Measurements from ENCODE around the gene PCYT1B. TPM values are rescaled to one million over a fixed set of nuclear protein-coding genes. Genes with fewer than 3 reads are reported as not detected.
A peak's percentile ranks its signal among the peaks of the same experiment; 100 is the strongest.
"Not testable (repeated sequence)": the region's sequence is repeated elsewhere in the genome, so short reads cannot be mapped to it uniquely, and the experiment has no call there.

PCYT1B gene
- total and polyA plus RNA-seq, 5 donors, result 2.3 to 11.1 (median 6.3) TPM

DNA sequence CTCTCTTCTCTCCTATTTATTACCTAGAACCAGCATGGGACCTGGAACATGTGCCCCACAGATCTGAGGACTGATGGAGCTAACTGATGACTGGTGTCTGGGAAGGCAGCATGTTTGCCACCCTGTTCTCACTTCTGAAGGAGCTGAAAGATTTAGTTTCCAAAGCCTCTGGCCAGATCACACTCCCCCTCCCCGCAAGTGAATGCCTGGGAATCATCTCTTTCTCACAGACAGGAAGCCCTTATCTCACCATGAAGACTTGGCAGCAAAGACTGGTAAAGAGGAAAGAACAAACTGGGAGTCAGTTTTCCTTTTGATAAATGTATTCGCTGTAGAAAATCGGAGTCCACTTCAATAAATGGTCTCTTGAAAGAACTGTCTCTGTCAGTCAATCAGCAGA lies 21.0 kb upstream of the PCYT1B start:
- ATAC-seq, result peak; percentile 76
- H3K4me3 ChIP-seq (ENCODE audit: low read length), result no peak overlapping the region
- H3K9me3 ChIP-seq (ENCODE audit: control insufficient read depth, low read length), result no peaks in the 10 kb centered on the region
- peaks cover 2% of the 10 kb centered on the region for H3K4me1 ChIP-seq (ENCODE audit: control insufficient read depth, insufficient read depth, low read length)
- peak overlapping the region; percentile 58 for H3K27ac ChIP-seq (ENCODE audit: low read length)
- WGBS, result 5% methylated on average over 3 of the region's 3 CpGs
- DNase-seq, result no peak
- intact Hi-C loops (cut with DNase I), result no loop called here
- no peaks in the 10 kb centered on the region for H3K27me3 ChIP-seq (ENCODE audit: control insufficient read depth, insufficient read depth)

DNA sequence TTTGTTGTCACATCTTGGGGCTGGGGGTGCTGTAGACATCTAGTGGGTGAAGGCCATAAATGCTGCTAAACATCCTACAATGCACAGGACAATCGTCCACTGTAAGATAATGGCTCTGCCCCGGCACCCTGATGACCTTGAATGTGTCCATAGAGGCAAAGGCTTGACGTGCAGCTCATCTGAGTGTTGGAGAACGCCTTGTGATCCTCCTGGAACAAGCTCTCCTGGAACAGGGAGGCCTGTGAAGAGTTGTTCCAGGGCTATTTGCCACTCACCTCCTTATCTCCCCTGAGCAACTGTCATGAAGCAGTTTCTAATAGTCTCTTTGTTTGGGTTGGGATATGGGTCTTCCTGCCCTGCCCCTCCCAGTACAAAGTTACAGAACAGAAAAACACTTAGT lies 15.2 kb upstream of the PCYT1B start:
- intact Hi-C loops (cut with DNase I), result no loop called here
- peak; percentile 91 to 93 for ATAC-seq
- 46% methylated on average over 4 of the region's 4 CpGs for WGBS
- Histone ChIP-seq H3K4me3 (ENCODE audit: low read length) (no peak overlapping the region), H3K27me3 (ENCODE audit: control insufficient read depth, insufficient read depth) (no peaks in the 10 kb centered on the region), H3K27ac (ENCODE audit: low read length) (peak overlapping the region; percentile 75), H3K9me3 (ENCODE audit: control insufficient read depth, low read length) (no peaks in the 10 kb centered on the region), H3K4me1 (ENCODE audit: control insufficient read depth, insufficient read depth, low read length) (no peaks in the 10 kb centered on the region)
- DNase-seq, result no peak

DNA sequence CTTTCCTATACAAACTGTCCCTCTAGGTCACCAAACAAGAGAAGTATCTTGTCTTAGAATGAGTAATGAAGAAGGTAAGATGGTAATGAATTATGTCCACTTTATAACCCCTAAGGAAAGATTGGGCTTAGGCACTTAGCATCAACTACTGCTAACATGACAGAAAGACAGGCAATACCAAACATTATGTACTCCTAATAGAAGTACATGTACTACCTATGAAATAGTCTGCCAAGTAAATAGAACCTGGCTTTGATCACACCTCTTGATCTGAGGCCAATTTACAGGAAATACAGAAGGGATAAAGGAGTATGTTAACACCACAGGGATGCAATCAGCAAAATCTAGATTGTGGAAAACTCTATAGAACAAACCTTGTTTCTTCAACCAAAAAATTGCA lies 14.1 kb upstream of the PCYT1B start:
- Histone ChIP-seq H3K27ac (ENCODE audit: low read length) (no peak overlapping the region), H3K4me1 (ENCODE audit: control insufficient read depth, insufficient read depth, low read length) (no peaks in the 10 kb centered on the region), H3K4me3 (ENCODE audit: low read length) (no peak overlapping the region), H3K27me3 (ENCODE audit: control insufficient read depth, insufficient read depth) (no peaks in the 10 kb centered on the region), H3K9me3 (ENCODE audit: control insufficient read depth, low read length) (no peaks in the 10 kb centered on the region)
- intact Hi-C loops (cut with DNase I), result no loop called here
- DNase-seq (no peak), ATAC-seq (no peak)

DNA sequence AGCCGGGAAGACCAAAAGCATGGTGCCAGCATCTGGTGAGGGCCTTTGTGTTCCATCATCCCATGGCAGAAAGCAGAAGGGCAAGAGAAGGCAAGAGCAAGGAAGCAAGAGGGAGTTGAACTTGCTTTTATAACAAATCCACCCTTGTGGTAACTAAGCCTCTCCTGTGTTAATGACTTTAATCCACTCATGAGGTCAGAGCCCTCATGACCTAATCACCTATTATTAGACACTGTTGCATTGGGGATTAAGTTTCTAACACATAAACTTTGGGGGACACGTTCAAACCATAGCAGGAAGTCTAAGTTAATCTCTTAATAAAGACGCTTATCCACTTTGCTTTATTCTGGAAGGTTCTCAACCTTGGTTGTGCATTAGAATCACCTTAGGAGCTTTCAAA lies 12.5 kb upstream of the PCYT1B start:
- Histone ChIP-seq H3K27ac (ENCODE audit: low read length) (no peak overlapping the region), H3K9me3 (ENCODE audit: control insufficient read depth, low read length) (no peaks in the 10 kb centered on the region), H3K27me3 (ENCODE audit: control insufficient read depth, insufficient read depth) (no peaks in the 10 kb centered on the region), H3K4me3 (ENCODE audit: low read length) (no peak overlapping the region), H3K4me1 (ENCODE audit: control insufficient read depth, insufficient read depth, low read length) (no peaks in the 10 kb centered on the region)
- DNase-seq (no peak), ATAC-seq (no peak)
- 76% methylated on average over 3 of the region's 3 CpGs for WGBS
- intact Hi-C loops (cut with DNase I), result no loop called here

DNA sequence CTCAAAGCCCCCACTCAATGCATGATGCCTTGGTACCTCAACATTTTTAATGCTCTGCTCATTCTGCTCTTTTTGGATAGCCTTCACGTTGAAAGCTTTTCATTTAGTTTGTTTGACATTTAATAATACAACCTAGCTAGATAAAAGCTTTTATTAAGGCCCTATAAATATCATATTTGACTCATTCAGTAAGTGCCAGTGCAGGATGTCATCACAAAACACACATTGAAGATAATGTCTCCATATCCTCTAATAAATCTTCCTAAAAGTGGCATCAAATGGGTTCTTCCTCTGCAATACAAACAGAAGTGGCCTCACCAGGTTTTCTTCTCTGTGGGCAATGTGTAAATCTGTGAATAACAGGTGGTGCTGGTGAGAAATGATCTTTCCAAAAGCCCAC lies 12.0 kb upstream of the PCYT1B start:
- no peak for DNase-seq
- Histone ChIP-seq H3K9me3 (ENCODE audit: control insufficient read depth, low read length) (no peaks in the 10 kb centered on the region), H3K27ac (ENCODE audit: low read length) (no peak overlapping the region), H3K27me3 (ENCODE audit: control insufficient read depth, insufficient read depth) (no peaks in the 10 kb centered on the region), H3K4me3 (ENCODE audit: low read length) (no peak overlapping the region), H3K4me1 (ENCODE audit: control insufficient read depth, insufficient read depth, low read length) (no peaks in the 10 kb centered on the region)
- no peak for ATAC-seq
- intact Hi-C loops (cut with DNase I), result no loop called here
- 67% methylated on average over 1 of the region's 1 CpG for WGBS

DNA sequence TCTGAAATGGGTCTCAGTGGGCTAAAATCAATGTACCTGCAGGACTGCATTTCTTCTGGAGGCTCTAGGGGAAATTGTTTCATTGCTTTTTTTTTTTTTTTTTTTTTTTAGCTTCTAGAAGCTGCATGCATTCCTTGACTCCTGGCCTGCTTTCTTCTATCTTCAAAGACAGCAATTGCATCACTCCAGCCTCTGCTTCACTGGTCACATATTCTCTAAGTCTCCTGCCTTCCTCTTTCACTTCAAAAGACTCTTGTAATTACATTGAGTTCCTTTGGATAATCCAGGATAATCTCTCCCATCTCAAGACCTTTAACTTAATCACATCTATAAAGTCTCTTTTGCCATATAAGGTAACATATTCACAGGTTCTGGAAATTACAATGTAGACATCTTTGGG lies 11.3 kb upstream of the PCYT1B start:
- intact Hi-C loops (cut with DNase I), result no loop called here

DNA sequence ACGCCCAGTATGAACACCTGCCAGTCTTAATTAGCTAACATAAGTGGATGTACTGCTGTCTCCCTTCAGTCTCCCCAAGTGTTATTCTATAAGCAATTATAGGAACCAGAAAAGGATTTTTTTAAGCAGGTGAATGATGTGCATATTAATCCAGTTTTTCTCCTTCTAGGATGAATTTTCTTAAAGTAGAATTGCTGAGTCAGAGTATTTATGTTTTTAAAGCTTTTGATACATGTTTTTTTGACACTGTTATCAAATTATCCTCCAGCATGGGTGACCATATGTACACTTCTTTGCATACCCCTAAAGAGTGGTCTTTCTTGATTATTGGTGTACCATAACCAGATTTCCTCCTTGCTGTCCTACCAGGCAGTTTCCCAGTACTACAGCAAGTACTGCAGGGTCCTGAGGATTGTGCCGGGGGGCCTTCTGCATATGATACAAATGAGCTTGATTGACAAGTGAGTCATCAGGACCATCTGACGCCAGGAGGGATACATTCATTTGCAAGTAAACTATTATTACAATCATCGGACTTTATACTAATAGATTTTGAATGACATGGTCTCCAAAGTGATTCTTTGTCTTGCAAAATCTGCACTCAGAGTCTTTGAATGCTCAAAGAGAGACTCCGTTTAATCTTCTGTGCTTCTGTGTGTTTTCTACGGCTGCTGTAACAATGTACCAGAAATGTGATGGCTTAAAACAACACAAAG lies 10.7 kb upstream of the PCYT1B start:
- no peak for ATAC-seq
- Histone ChIP-seq H3K4me3 (ENCODE audit: low read length) (no peak overlapping the region), H3K27ac (ENCODE audit: low read length) (no peak overlapping the region), H3K27me3 (ENCODE audit: control insufficient read depth, insufficient read depth) (no peaks in the 10 kb centered on the region), H3K4me1 (ENCODE audit: control insufficient read depth, insufficient read depth, low read length) (no peaks in the 10 kb centered on the region), H3K9me3 (ENCODE audit: control insufficient read depth, low read length) (no peaks in the 10 kb centered on the region)
- WGBS, result 76% methylated on average over 6 of the region's 6 CpGs
- DNase-seq, result no peak
- intact Hi-C loops (cut with DNase I), result no loop called here

More for the DNA sequence above, 11.3 kb upstream of the PCYT1B start:
- H3K4me3 ChIP-seq (ENCODE audit: low read length), result no peak overlapping the region
- no peak for ATAC-seq
- H3K4me1 ChIP-seq (ENCODE audit: control insufficient read depth, insufficient read depth, low read length), result no peaks in the 10 kb centered on the region
- H3K27me3 ChIP-seq (ENCODE audit: control insufficient read depth, insufficient read depth), result no peaks in the 10 kb centered on the region
- H3K9me3 ChIP-seq (ENCODE audit: control insufficient read depth, low read length), result no peaks in the 10 kb centered on the region
- H3K27ac ChIP-seq (ENCODE audit: low read length), result no peak overlapping the region
- DNase-seq, result no peak

DNA sequence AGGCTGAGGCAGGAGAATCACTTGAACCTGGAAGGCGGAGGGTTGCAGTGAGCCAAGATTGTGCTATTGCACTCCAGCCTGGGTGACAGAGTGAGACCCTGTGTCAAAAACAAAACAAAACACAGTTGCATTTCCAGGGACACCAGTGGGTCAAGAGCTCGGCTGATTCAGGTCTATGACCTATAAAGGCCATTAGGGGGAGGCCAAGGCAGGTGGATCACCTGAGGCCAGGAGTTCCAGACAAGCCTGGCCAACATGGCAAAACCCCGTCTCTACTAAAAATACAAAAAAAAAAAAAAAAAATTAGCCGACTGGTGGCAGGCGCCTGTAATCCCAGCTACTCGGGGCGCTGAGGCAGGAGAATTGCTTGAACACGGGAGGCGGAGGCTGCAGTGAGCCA lies 8.5 kb upstream of the PCYT1B start:
- H3K4me3 ChIP-seq (ENCODE audit: low read length); H3K27ac ChIP-seq (ENCODE audit: low read length); H3K27me3 ChIP-seq (ENCODE audit: control insufficient read depth, insufficient read depth); intact Hi-C loops (cut with DNase I); ATAC-seq; H3K9me3 ChIP-seq (ENCODE audit: control insufficient read depth, low read length); H3K4me1 ChIP-seq (ENCODE audit: control insufficient read depth, insufficient read depth, low read length): not testable (repeated sequence)
- peak in 1 of 3 donors; percentile 39 for DNase-seq
- 53% methylated on average over 8 of the region's 9 CpGs for WGBS

DNA sequence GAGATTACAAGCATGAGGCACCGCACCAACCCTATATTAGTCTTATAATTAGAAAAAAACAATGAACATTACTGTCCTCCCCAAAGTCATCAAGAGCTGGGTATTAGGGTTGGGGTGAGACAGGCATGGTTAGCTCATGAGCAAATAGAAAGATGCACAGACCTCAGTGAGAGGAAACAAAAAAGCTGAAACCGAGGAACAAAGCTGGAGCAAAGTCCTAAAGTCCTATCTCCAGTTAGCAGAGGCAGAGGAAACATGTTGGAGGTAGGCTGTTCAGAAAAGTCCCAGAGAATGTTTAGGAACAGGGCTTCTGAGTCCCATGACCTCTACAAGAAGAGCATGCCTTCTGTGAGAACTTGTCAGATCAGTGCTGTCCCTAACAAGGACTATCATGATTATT lies 4.6 kb upstream of the PCYT1B start:
- intact Hi-C loops (cut with DNase I), result no loop called here
- no peak overlapping the region for H3K27ac ChIP-seq (ENCODE audit: low read length)
- ATAC-seq (no peak), DNase-seq (no peak)
- no peaks in the 10 kb centered on the region for H3K4me1 ChIP-seq (ENCODE audit: control insufficient read depth, insufficient read depth, low read length)
- no peaks in the 10 kb centered on the region for H3K9me3 ChIP-seq (ENCODE audit: control insufficient read depth, low read length)
- H3K4me3 ChIP-seq (ENCODE audit: low read length), result no peak overlapping the region
- WGBS, result 95% methylated on average over 2 of the region's 2 CpGs
- no peaks in the 10 kb centered on the region for H3K27me3 ChIP-seq (ENCODE audit: control insufficient read depth, insufficient read depth)

DNA sequence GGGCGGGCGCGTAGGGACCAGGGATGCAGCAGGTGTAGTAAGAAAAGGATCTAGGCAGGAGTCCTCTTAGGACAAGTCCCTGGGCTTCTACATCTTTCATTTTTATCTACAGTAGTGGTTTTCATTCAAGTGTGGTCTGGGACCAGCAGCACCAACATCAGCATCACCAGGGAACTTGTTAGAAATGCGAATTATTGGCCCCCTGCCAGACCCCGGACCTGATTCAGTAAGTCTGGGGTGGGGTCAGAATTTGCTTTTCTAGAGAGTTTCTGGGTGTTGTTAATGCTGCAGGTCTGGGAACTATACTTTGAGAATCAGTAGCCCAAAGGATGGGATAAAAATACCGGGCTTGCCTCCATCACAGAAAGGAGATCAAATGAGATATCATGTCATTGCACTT lies 1.3 kb upstream of the PCYT1B start:
- Histone ChIP-seq H3K27ac (ENCODE audit: low read length) (no peak overlapping the region), H3K27me3 (ENCODE audit: control insufficient read depth, insufficient read depth) (no peaks in the 10 kb centered on the region), H3K9me3 (ENCODE audit: control insufficient read depth, low read length) (no peaks in the 10 kb centered on the region), H3K4me1 (ENCODE audit: control insufficient read depth, insufficient read depth, low read length) (no peaks in the 10 kb centered on the region), H3K4me3 (ENCODE audit: low read length) (no peak overlapping the region)
- ATAC-seq (no peak), DNase-seq (no peak)
- intact Hi-C loops (cut with DNase I), result no loop called here
- WGBS, result 79% methylated on average over 6 of the region's 6 CpGs

DNA sequence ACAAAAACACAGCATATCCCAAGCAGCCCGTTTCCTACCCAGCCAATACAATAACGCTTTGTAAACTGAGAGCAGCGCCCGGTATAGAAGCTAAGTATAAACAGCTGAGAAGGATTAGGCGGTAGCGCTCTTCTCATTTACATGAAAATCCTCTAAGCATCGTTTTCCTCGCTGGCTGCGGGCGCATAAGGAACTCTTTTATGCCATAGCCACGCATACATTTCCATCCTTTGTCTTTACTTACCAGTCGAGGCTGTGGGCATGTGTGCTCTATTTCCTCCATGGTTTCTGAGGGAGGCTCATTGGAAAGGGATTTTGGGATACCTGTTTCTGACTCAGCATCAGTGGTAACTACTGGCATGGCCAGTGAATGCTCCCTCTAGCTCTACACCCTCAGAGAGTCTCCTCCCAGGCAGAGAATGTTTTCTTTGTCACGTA lies 383 bp downstream of the PCYT1B start:
- intact Hi-C loops (cut with DNase I), result no loop called here
- DNase-seq (no peak), ATAC-seq (peak; percentile 42 to 53)
- WGBS, result 1% methylated on average over 13 of the region's 13 CpGs
- Histone ChIP-seq H3K27ac (ENCODE audit: low read length) (peak overlapping the region; percentile 13), H3K27me3 (ENCODE audit: control insufficient read depth, insufficient read depth) (no peaks in the 10 kb centered on the region), H3K4me3 (ENCODE audit: low read length) (peak overlapping the region; percentile 61), H3K9me3 (ENCODE audit: control insufficient read depth, low read length) (no peaks in the 10 kb centered on the region), H3K4me1 (ENCODE audit: control insufficient read depth, insufficient read depth, low read length) (no peaks in the 10 kb centered on the region)

DNA sequence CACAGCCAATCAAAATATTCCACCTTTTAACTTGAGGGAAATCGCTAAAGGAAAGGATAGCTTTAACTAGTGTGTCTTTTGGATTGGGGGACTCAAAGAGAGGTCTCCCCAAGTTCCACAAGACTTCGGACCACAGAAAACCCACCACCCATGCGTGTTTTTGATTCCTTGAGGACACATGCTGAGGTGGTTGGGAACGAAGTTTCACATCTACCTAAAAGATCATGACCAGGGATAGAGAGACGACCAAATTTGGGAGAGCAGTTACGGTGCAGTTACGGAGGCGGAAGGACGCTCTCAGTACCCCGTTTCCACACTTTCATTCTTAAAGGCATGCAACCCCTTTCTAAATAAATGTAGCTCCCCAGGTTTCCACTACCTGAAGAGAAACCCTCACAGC lies 1.1 kb downstream of the PCYT1B start:
- ATAC-seq (no peak), DNase-seq (no peak)
- Histone ChIP-seq H3K4me3 (ENCODE audit: low read length) (peak overlapping the region; percentile 61), H3K27me3 (ENCODE audit: control insufficient read depth, insufficient read depth) (no peaks in the 10 kb centered on the region), H3K27ac (ENCODE audit: low read length) (no peak overlapping the region), H3K9me3 (ENCODE audit: control insufficient read depth, low read length) (no peaks in the 10 kb centered on the region), H3K4me1 (ENCODE audit: control insufficient read depth, insufficient read depth, low read length) (no peaks in the 10 kb centered on the region)
- intact Hi-C loops (cut with DNase I), result no loop called here
- 27% methylated on average over 10 of the region's 10 CpGs for WGBS
